HG03045 (cell line): ENCODE measurements around the gene MACROD2.

Source experiments
- ATAC-seq: cut with Tn5 transposase; IDR thresholded peaks from one replicate; pipeline ENCODE4 v1.9.1; 2021; ENCODE audit warnings: mild to moderate bottlenecking, moderate library complexity; ENCODE audit not compliant: unreplicated experiment

Gene MACROD2

GRCh38 chr20:15278041-15278440 lies 1282.7 kb downstream of the MACROD2 start:
- no peak for ATAC-seq

DNA sequence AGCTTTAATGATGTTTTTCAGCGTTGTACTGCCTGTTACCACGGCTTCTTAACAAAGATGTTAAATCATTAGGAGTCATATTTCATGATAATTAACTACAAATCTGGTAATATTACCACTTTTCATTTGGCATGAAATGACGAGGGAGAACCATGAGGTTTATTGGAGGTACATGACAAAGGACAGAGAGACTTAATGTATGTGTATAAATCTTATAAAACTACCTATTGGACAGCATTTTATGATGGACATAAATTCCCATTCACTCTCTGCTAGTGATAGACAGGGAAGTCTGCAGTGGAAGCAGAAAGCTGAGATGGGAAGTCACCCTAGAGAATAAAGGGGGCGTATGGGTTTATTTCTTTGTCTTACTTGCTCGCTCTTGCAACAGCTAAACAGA lies 1292.0 kb downstream of the MACROD2 start:
- ATAC-seq: no peak

DNA sequence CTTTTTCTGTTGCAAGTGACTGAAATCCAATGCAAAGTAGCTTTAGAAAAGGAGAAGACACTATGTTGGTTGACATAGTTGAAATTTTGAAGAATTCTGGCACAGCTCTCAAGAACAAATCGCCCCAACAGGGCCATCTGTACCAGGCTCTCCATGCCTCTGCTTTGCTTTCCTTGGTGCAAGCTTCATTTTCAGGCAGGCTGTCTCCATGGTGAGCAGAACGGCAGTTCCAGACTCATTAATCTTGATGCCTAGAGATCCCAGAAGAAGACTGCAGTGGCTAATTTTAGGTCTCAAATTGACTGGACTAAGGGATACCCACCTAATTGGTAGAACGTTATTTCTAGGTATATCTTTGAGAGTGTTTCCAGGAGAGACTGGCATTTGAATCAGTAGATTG lies 1292.8 kb downstream of the MACROD2 start:
- no peak for ATAC-seq

DNA sequence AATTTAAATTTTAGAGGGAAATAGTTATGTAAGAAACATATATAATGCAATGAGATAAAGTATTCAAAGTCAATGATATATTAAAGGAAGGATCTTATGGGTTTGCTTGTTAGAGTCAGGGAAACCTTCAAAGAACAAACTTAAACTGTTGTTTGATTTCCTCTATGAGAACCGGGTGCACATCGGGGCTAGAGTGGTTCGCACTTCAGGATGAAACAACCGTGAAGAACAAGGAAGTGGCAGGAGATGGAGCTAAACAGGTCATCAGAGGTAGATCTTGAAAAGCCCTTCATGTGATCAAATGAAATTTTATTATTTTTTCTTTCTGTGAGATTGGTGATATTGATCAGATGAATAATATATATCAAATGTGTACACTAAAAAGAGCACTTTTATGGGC lies 1294.0 kb downstream of the MACROD2 start:
- no peak for ATAC-seq

DNA sequence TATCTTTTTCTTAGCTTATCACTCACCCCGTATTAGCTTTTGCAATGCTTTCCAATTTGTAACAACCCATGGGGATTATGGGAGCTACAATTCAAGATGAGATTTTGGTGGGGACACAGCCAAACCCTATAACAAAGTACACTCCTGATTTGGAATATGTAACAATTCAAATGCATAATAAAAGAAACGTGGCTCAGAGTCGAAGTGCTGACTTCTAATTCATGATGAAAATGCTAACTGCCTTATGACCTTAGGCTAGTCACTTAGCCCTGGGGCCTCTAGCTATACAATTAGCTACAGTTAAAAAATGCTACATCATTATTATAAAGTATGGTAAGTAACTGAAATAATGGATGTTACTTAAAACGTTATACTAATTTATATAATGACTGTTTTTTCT lies 1297.1 kb downstream of the MACROD2 start:
- no peak for ATAC-seq

DNA sequence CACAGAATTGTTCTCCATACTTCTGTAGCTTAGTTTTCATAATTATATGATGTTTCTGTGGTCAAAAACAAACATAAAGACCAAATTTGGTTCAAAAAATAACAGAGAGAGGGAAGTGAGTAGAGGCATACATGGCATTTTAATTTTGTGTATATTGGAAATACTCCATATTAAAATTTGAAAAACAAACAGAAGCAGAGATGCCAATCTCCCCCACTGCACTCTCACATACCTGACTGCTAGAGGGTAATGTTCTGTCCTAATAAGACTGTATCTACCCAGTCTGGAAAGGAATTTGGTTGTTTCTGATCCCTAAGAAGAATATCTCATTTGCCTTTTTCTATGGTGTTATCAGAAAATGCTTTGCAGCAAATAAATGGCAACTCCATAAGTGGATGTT lies 1301.1 kb downstream of the MACROD2 start:
- no peak for ATAC-seq

GRCh38 chr20:15297059-15297875 lies 1302.0 kb downstream of the MACROD2 start:
- ATAC-seq: no peak

- no peak for ATAC-seq
Observed at GRCh38 chr20:15302075-15302474, 1306.8 kb downstream of the MACROD2 start.

DNA sequence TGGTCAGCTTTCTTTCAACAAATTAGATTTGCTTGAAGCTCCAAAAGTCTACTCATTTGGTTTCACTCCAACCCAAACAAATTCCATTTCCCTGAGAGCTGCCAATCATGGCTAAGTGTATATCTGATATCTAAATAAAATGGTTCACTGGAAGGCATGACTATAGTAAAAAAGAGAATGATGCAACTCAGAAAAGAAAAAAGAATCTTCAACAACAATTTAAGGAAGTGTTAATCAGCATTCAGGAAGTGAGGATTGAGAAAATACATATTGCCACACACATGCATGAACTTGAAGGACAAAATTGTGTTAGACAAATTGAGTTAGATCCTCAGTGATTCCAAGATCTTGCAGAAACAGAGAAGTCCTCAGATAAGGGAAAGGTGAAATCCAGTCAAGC lies 1315.0 kb downstream of the MACROD2 start:
- no peak for ATAC-seq

GRCh38 chr20:15316556-15316955 lies 1321.2 kb downstream of the MACROD2 start:
- no peak for ATAC-seq

DNA sequence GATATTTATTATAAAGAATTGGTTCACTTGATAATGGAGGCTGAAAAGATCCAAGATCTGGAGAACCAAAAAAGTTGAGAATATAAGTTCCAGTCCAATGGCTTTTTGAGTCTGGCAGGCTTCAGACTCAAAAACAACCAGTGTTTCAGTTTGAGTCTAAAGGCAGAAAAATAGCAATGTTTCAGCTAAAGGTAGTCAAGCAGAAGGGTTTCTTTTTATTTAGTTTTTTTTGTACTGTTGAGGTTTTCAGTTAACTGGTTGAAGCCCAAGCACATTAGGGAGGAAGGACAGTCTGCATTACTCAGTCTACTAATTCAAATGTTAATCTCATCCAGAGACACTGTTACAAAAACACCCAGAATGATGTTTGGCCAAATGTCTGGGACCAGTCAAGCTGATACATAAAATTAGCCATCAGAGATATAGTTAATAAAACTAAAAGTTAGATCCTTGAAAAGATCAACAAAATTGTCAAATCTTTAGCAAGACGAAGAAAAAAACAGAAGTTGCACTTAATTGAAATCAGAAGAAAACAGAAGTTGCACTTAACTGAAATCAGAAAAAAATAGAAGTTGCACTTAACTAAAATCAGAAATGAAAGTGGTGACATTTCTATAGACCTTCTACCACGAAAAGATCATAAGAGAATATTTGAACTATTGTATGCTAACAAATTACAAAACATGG lies 1322.4 kb downstream of the MACROD2 start:
- ATAC-seq: peak; percentile 75

DNA sequence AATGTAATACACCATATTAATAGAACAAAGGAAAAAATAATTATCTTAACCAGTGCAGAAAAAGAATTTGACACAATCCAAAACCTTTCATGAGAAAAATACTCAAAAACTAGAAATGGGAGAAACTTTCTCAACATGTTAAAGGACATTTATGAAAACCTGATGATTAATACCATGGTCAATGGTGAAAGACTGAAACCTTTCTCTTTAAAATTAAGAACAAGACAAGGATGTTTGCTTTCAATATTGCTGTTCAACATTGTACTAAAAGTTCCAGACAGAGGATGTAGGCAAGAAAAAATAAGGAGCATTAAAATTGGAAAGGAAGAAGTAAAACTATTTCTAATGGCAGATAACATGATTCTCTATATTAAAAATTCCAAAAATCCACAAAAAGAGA lies 1323.4 kb downstream of the MACROD2 start:
- ATAC-seq: no peak

DNA sequence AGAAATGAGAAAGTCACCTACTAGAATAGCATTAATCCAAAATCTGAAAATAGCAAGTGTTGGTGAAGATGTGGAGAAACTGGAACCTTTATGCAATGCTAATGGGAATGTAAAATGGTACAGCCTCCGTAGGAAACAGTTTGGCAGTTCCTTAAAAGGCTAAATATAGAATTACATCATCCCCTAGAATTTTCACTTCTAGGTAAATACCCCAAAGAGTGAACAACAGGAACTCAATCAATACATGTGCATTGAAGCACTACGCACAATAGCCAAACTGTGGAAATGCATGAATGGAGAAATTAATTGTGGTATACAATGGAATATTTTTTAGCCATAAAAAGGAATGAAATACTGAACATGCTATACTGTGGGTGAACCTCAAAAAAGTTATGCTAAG lies 1324.1 kb downstream of the MACROD2 start:
- no peak for ATAC-seq

DNA sequence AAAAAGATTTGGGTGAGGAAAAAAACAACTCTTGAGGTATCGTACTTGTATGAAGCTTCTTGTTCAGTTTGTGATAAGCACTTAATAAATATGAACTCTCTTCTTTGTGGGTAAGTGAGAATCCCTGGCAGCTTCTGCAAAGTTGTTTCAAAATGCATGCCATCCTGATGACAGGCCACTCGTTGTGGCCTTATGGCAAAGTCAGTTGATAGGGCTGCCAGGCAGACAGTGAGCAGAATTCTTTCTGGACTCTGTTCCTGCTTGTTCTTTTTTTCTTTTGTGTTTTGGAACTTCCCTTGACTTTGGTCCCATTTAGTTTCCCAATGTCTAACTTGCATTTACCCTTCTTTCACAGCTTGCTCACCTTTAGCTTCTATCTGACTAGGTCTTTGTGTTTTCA lies 1325.6 kb downstream of the MACROD2 start:
- ATAC-seq: no peak

DNA sequence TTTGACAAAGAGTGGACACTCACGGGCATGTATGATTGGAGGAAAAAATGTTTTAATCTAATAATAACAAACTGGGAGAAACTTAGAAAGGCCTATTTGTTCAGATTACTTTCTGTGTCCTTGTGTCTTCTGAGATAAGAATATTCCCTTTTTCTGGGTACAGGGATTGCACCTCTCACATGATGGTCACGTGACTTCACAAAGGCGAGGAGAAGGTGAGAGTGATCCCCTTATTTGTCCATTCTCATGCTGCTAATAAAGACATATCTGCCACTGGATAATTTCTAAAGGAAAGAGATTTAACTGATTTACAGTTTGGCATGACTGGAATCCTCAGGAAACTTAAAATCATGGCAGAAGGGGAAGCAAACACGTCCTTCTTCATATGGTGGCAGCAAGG lies 1331.8 kb downstream of the MACROD2 start:
- ATAC-seq: no peak

GRCh38 chr20:15328084-15328483 lies 1332.8 kb downstream of the MACROD2 start:
- no peak for ATAC-seq

DNA sequence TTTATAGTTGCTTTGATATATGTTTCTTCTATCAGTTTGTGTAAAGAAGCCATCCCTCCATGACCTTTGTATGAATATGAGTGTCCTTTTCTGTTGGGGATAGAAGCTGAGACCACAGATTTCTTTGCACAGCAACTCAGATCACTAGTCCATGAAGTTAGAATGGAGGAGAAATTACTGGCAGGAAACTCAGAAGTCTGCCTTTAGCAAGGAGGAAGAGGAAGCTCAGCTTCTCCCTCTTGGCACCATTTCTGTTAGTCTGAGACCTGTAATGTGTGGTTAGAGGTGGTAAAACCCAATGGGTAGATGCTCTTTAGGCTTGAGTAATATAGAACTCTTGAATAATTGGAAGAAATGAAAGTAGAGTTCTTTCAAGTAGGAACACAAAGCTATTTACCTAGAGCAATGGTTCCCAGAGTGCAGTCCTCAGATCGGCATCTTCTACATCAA lies 1337.4 kb downstream of the MACROD2 start:
- ATAC-seq: peak; percentile 78

DNA sequence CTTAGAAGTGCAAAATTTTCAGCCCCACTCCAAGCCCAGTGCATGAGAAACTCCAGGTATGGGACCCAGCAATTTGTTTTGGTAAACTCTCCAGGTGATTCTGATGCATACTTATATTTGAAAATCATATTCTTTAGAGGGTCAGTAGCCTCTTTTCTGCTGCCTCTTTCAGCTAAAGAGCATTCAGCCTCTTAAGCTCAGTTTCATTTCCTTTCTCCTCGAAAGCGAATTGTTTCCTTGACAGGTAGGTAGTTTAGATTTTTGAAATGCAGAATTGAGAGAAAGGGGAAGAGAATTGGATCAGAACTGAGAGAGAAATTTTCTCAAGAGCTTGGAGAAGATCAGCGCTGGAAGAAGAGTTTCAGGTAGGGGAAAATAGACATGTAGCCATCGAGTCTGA lies 1337.9 kb downstream of the MACROD2 start:
- peak; percentile 33 for ATAC-seq

DNA sequence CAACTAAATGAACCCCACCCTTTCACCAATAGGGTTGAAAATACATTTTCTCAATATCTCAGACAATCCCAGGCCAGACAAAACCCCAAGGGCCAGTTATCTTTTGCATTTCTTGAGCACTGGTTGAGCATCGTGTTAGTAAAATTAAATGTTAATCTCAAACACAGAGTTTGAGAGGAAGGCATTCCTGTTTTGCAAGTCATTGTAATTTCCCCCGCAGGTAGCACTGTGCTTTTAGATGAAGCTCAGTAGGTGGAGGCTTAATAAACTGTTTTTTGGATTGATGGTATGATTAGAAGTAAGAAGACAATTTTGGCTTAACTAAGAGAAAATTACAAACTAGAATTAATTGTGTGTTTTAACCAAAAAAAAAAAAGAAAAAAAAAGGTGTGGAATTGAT lies 1340.7 kb downstream of the MACROD2 start:
- ATAC-seq: no peak

GRCh38 chr20:15336536-15336935 lies 1341.2 kb downstream of the MACROD2 start:
- ATAC-seq: no peak

GRCh38 chr20:15339264-15339663 lies 1343.9 kb downstream of the MACROD2 start:
- ATAC-seq: no peak

GRCh38 chr20:15342991-15343523 lies 1347.7 kb downstream of the MACROD2 start:
- ATAC-seq: no peak
